ENCODE results near the gene SEMA3B.

GRCh38 chr3:50323092-50323600 is 54.2 kb downstream of the SEMA3B start:
- TF ChIP-seq CTCF (IDR thresholded peaks at IDR 0.05; ENCODE audit: low read depth, low read length, poor library complexity, severe bottlenecking) (no peak), EZH2phosphoT487 (IDR thresholded peaks at IDR 0.05; ENCODE audit: borderline replicate concordance, low read length) (no peak)
